Measurements from ENCODE around the gene PFDN6. TPM values are rescaled to one million over a fixed set of nuclear protein-coding genes. Genes with fewer than 3 reads are reported as not detected.

PFDN6 gene
- polyA plus RNA-seq, 1 donor (not counting 4 experiments of a cell fraction or from before 2014, with no cell fraction given) = 106 TPM

GRCh38 chr6:33305052-33305451 is 15.7 kb downstream of the PFDN6 start:
- TF ChIP-seq EZH2 (IDR thresholded peaks at IDR 0.05; ENCODE audit: low read length) (no peak), CTCF (optimal IDR thresholded peaks at IDR 0.05 in 1 of 3, IDR thresholded peaks at IDR 0.05 in 1 of 3, conservative IDR thresholded peaks at IDR 0.05 in 1 of 3; ENCODE audit: extremely low read depth in 1 of 3, insufficient read depth in 2 of 3, low read length in 3 of 3) (no peak)
- Histone ChIP-seq H3K79me2 (ENCODE audit: control insufficient read depth, insufficient read depth, low read length) (peaks cover 42% of the 10 kb centered on the region), H3K9me3 (ENCODE audit: control insufficient read depth, low read depth, low read length) (no peaks in the 10 kb centered on the region), H3K36me3 (ENCODE audit: control insufficient read depth in 2 of 2, extremely low read depth in 1 of 2, insufficient read depth in 2 of 2, low read length in 2 of 2) (peaks cover 25% of the 10 kb centered on the region in 2 experiments), H3K4me1 (ENCODE audit: control insufficient read depth, extremely low read depth, insufficient read depth, low read length) (peaks cover 1% of the 10 kb centered on the region), H4K20me1 (ENCODE audit: control insufficient read depth, extremely low read depth, insufficient read depth, low read length) (no peaks in the 10 kb centered on the region), H3K27me3 (ENCODE audit: control insufficient read depth, extremely low read depth, insufficient read depth, low read length) (no peaks in the 10 kb centered on the region), H3K9me1 (ENCODE audit: control insufficient read depth, extremely low read depth, insufficient read depth, low read length) (no peaks in the 10 kb centered on the region), H3K4me2 (ENCODE audit: control insufficient read depth, extremely low read depth, insufficient read depth, low read depth, low read length) (no peak overlapping the region), H3K9ac (ENCODE audit: control insufficient read depth, extremely low read depth, insufficient read depth, low read length) (no peak overlapping the region), H3K4me3 (ENCODE audit: control insufficient read depth in 2 of 3, extremely low read depth in 1 of 3, insufficient read depth in 2 of 3, low read depth in 1 of 3, low read length in 3 of 3) (no peak overlapping the region), H2AFZ (ENCODE audit: control insufficient read depth, low read length) (no peak overlapping the region), H3K27ac (ENCODE audit: control insufficient read depth, insufficient read depth, low read length) (no peak overlapping the region)
- dilution Hi-C loops (cut with MboI; ENCODE audit: extremely low pct_ligation_motif_present, low sequenced_read_pairs) = no loop called here
- DNase-seq (ENCODE audit: low read depth, low spot score) (no peak), FAIRE-seq (no peak)

- H3K27ac ChIP-seq (ENCODE audit: control insufficient read depth, insufficient read depth, low read length) = no peak overlapping the region
- H2AFZ ChIP-seq (ENCODE audit: control insufficient read depth, low read length) = no peak overlapping the region
- no peak for FAIRE-seq
- H3K4me3 ChIP-seq (ENCODE audit: control insufficient read depth in 2 of 3, extremely low read depth in 1 of 3, insufficient read depth in 2 of 3, low read depth in 1 of 3, low read length in 3 of 3) = no peak overlapping the region
- no peak overlapping the region for H3K9ac ChIP-seq (ENCODE audit: control insufficient read depth, extremely low read depth, insufficient read depth, low read length)
- DNase-seq (ENCODE audit: low read depth, low spot score) = no peak
- no peak overlapping the region for H3K4me2 ChIP-seq (ENCODE audit: control insufficient read depth, extremely low read depth, insufficient read depth, low read depth, low read length)
- no peaks in the 10 kb centered on the region for H3K9me3 ChIP-seq (ENCODE audit: control insufficient read depth, low read depth, low read length)
- H3K79me2 ChIP-seq (ENCODE audit: control insufficient read depth, insufficient read depth, low read length) = peaks cover 50% of the 10 kb centered on the region
- H3K4me1 ChIP-seq (ENCODE audit: control insufficient read depth, extremely low read depth, insufficient read depth, low read length) = no peaks in the 10 kb centered on the region
- dilution Hi-C loops (cut with MboI; ENCODE audit: extremely low pct_ligation_motif_present, low sequenced_read_pairs) = no loop called here
- H3K36me3 ChIP-seq (ENCODE audit: control insufficient read depth in 2 of 2, extremely low read depth in 1 of 2, insufficient read depth in 2 of 2, low read length in 2 of 2) = peaks cover 25% of the 10 kb centered on the region in 2 experiments
- H4K20me1 ChIP-seq (ENCODE audit: control insufficient read depth, extremely low read depth, insufficient read depth, low read length) = no peaks in the 10 kb centered on the region
- no peaks in the 10 kb centered on the region for H3K27me3 ChIP-seq (ENCODE audit: control insufficient read depth, extremely low read depth, insufficient read depth, low read length)
- no peak for TF ChIP-seq EZH2 (IDR thresholded peaks at IDR 0.05; ENCODE audit: low read length)
- no peak for TF ChIP-seq CTCF (optimal IDR thresholded peaks at IDR 0.05 in 1 of 3, IDR thresholded peaks at IDR 0.05 in 1 of 3, conservative IDR thresholded peaks at IDR 0.05 in 1 of 3; ENCODE audit: extremely low read depth in 1 of 3, insufficient read depth in 2 of 3, low read length in 3 of 3)
- H3K9me1 ChIP-seq (ENCODE audit: control insufficient read depth, extremely low read depth, insufficient read depth, low read length) = no peaks in the 10 kb centered on the region
These were observed 17.0 kb downstream of the PFDN6 start for GRCh38 chr6:33306356-33306755.
